ENCODE measurements around the gene RAB1A. TPM values are rescaled to one million over a fixed set of nuclear protein-coding genes. Genes with fewer than 3 reads are reported as not detected.

RAB1A gene
- total and polyA plus RNA-seq, 10 of the 15 experiments (the other 5 are each of a cell fraction or from before 2014, with no cell fraction given), result 48.9 to 171 (median 83.4) TPM

DNA sequence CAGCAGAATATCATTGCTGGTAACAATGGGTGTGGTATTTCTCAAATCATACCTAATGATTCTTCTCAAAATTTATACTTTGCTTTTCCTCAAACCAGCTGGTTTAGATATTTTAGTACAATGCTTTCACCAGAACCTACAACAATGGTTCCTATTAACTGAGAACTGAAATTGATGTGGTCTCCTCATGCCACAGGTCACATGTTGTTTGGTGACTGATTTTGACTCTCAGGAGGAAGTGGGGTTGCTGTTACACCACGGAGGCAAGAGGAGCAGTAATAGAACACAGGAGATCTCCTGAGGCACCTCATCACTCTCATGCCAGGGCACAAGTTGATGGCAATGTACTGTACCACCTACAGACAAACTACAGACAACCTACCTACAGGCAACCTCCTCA is 76.7 kb downstream of the RAB1A start (continued):
- TF ChIP-seq, protein P1, sequence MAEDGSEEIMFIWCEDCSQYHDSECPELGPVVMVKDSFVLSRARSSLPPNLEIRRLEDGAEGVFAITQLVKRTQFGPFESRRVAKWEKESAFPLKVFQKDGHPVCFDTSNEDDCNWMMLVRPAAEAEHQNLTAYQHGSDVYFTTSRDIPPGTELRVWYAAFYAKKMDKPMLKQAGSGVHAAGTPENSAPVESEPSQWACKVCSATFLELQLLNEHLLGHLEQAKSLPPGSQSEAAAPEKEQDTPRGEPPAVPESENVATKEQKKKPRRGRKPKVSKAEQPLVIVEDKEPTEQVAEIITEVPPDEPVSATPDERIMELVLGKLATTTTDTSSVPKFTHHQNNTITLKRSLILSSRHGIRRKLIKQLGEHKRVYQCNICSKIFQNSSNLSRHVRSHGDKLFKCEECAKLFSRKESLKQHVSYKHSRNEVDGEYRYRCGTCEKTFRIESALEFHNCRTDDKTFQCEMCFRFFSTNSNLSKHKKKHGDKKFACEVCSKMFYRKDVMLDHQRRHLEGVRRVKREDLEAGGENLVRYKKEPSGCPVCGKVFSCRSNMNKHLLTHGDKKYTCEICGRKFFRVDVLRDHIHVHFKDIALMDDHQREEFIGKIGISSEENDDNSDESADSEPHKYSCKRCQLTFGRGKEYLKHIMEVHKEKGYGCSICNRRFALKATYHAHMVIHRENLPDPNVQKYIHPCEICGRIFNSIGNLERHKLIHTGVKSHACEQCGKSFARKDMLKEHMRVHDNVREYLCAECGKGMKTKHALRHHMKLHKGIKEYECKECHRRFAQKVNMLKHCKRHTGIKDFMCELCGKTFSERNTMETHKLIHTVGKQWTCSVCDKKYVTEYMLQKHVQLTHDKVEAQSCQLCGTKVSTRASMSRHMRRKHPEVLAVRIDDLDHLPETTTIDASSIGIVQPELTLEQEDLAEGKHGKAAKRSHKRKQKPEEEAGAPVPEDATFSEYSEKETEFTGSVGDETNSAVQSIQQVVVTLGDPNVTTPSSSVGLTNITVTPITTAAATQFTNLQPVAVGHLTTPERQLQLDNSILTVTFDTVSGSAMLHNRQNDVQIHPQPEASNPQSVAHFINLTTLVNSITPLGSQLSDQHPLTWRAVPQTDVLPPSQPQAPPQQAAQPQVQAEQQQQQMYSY (CRISPR knock-in tag; IDR thresholded peaks at IDR 0.05), result no peak; the same call in 1 of the 2 replicates
- no peak for TF ChIP-seq CBX3 (IDR thresholded peaks at IDR 0.05; ENCODE audit: borderline replicate concordance, low read depth)
- TF ChIP-seq SPI1 (IDR thresholded peaks at IDR 0.05; ENCODE audit: borderline replicate concordance, insufficient read depth, low read depth, low read length), result peak; percentile 98
- 0 out of 2 replicates have a peak, but pooled peaks have one; percentile 33 for TF ChIP-seq WRNIP1 (IDR thresholded peaks at IDR 0.05; ENCODE audit: borderline replicate concordance, low read depth, low read length)
- TF ChIP-seq POLR2AphosphoS5 (IDR thresholded peaks at IDR 0.05; ENCODE audit: low read length), result peak; percentile 41; the same call in 1 of the 2 replicates
- peak; percentile 83 for TF ChIP-seq PAX5 (IDR thresholded peaks at IDR 0.05; ENCODE audit: borderline replicate concordance, low read depth, low read length)
- TF ChIP-seq, protein P2, sequence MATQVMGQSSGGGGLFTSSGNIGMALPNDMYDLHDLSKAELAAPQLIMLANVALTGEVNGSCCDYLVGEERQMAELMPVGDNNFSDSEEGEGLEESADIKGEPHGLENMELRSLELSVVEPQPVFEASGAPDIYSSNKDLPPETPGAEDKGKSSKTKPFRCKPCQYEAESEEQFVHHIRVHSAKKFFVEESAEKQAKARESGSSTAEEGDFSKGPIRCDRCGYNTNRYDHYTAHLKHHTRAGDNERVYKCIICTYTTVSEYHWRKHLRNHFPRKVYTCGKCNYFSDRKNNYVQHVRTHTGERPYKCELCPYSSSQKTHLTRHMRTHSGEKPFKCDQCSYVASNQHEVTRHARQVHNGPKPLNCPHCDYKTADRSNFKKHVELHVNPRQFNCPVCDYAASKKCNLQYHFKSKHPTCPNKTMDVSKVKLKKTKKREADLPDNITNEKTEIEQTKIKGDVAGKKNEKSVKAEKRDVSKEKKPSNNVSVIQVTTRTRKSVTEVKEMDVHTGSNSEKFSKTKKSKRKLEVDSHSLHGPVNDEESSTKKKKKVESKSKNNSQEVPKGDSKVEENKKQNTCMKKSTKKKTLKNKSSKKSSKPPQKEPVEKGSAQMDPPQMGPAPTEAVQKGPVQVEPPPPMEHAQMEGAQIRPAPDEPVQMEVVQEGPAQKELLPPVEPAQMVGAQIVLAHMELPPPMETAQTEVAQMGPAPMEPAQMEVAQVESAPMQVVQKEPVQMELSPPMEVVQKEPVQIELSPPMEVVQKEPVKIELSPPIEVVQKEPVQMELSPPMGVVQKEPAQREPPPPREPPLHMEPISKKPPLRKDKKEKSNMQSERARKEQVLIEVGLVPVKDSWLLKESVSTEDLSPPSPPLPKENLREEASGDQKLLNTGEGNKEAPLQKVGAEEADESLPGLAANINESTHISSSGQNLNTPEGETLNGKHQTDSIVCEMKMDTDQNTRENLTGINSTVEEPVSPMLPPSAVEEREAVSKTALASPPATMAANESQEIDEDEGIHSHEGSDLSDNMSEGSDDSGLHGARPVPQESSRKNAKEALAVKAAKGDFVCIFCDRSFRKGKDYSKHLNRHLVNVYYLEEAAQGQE (IDR thresholded peaks at IDR 0.05; ENCODE audit: low read depth, low read length), result no peak
- TF ChIP-seq, protein P3, sequence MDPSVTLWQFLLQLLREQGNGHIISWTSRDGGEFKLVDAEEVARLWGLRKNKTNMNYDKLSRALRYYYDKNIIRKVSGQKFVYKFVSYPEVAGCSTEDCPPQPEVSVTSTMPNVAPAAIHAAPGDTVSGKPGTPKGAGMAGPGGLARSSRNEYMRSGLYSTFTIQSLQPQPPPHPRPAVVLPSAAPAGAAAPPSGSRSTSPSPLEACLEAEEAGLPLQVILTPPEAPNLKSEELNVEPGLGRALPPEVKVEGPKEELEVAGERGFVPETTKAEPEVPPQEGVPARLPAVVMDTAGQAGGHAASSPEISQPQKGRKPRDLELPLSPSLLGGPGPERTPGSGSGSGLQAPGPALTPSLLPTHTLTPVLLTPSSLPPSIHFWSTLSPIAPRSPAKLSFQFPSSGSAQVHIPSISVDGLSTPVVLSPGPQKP (IDR thresholded peaks at IDR 0.05; ENCODE audit: low read depth, low read length), result no peak
- TF ChIP-seq, protein P4, sequence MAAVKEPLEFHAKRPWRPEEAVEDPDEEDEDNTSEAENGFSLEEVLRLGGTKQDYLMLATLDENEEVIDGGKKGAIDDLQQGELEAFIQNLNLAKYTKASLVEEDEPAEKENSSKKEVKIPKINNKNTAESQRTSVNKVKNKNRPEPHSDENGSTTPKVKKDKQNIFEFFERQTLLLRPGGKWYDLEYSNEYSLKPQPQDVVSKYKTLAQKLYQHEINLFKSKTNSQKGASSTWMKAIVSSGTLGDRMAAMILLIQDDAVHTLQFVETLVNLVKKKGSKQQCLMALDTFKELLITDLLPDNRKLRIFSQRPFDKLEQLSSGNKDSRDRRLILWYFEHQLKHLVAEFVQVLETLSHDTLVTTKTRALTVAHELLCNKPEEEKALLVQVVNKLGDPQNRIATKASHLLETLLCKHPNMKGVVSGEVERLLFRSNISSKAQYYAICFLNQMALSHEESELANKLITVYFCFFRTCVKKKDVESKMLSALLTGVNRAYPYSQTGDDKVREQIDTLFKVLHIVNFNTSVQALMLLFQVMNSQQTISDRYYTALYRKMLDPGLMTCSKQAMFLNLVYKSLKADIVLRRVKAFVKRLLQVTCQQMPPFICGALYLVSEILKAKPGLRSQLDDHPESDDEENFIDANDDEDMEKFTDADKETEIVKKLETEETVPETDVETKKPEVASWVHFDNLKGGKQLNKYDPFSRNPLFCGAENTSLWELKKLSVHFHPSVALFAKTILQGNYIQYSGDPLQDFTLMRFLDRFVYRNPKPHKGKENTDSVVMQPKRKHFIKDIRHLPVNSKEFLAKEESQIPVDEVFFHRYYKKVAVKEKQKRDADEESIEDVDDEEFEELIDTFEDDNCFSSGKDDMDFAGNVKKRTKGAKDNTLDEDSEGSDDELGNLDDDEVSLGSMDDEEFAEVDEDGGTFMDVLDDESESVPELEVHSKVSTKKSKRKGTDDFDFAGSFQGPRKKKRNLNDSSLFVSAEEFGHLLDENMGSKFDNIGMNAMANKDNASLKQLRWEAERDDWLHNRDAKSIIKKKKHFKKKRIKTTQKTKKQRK (IDR thresholded peaks at IDR 0.05; ENCODE audit: low read depth, low read length), result no peak
- no peak for TF ChIP-seq TCF7 (IDR thresholded peaks at IDR 0.05; ENCODE audit: borderline replicate concordance)
- TF ChIP-seq, protein P5, sequence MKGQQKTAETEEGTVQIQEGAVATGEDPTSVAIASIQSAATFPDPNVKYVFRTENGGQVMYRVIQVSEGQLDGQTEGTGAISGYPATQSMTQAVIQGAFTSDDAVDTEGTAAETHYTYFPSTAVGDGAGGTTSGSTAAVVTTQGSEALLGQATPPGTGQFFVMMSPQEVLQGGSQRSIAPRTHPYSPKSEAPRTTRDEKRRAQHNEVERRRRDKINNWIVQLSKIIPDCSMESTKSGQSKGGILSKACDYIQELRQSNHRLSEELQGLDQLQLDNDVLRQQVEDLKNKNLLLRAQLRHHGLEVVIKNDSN (IDR thresholded peaks at IDR 0.05; ENCODE audit: borderline replicate concordance, extremely low read length, insufficient read depth, low read depth, low read length), result peak; percentile 68
- TF ChIP-seq POU2F2 (IDR thresholded peaks at IDR 0.05; ENCODE audit: borderline replicate concordance, low read depth, low read length), result peak; percentile 67; the same call in 1 of the 3 replicates
- no peak for TF ChIP-seq SREBF1 (IDR thresholded peaks at IDR 0.05; ENCODE audit: low read length)
- TF ChIP-seq GABPA (IDR thresholded peaks at IDR 0.05; ENCODE audit: low read depth), result no peak
- no peak for TF ChIP-seq ZZZ3 (IDR thresholded peaks at IDR 0.05; ENCODE audit: control insufficient read depth, insufficient read length, low read depth)

Measured in GM12878 (cell line).